Measurements from ENCODE around the gene MARK3.

GRCh38 chr14:103536693-103537092 is 151.5 kb downstream of the MARK3 start:
- TF ChIP-seq EP300 (IDR thresholded peaks at IDR 0.05) (no peak), CTCF (IDR thresholded peaks at IDR 0.05) (no peak), POLR2A (IDR thresholded peaks at IDR 0.05) (no peak)
